Liver (tissue), 9 donors: ENCODE measurements around the gene STRA6. TPM values are rescaled to one million over a fixed set of nuclear protein-coding genes. Genes with fewer than 3 reads are reported as not detected.

Experiments used
- DNase-seq: peaks from one replicate; pipeline ENCODE4 v3.0.0-alpha.2; 2017; ENCODE audit warnings: low spot score
- H3K27ac ChIP-seq, 2 donors: one replicate each; pipeline ENCODE4 v1.7.0; 2013; ENCODE audit warnings: inconsistent platforms in 2 of 2, low read length in 2 of 2, control low read depth in 1 of 2, low read depth in 1 of 2, mild to moderate bottlenecking in 1 of 2
- H3K27me3 ChIP-seq, 4 donors: one replicate each; pipeline versions ENCODE4 v1.6.1 to v1.7.0; 2013; ENCODE audit warnings: low read length in 3 of 4, inconsistent platforms in 1 of 4, mild to moderate bottlenecking in 1 of 4, moderate library complexity in 1 of 4; ENCODE audit not compliant: control insufficient read depth in 4 of 4, insufficient read depth in 4 of 4
- H3K36me3 ChIP-seq, 4 donors: one replicate each; pipeline versions ENCODE4 v1.6.1 to v1.7.0; 2013; ENCODE audit warnings: low read length in 3 of 4, mild to moderate bottlenecking in 3 of 4, low read depth in 1 of 4, moderate library complexity in 1 of 4; ENCODE audit not compliant: control insufficient read depth in 4 of 4, insufficient read depth in 3 of 4
- H3K4me1 ChIP-seq, 4 donors: one replicate each; pipeline versions ENCODE4 v1.6.1 to v1.7.0; 2013; ENCODE audit warnings: low read length in 3 of 4, mild to moderate bottlenecking in 3 of 4, moderate library complexity in 1 of 4; ENCODE audit not compliant: control insufficient read depth in 4 of 4, insufficient read depth in 4 of 4
- H3K4me3 ChIP-seq, 3 donors: one replicate each; pipeline versions ENCODE4 v1.6.1 to v1.7.0; 2013; ENCODE audit warnings: low read length in 3 of 3, control low read depth in 1 of 3, low read depth in 1 of 3, mild to moderate bottlenecking in 1 of 3
- H3K9ac ChIP-seq, 2 donors: one replicate each; pipeline ENCODE4 v1.7.0; 2013; ENCODE audit warnings: low read length in 2 of 2, mild to moderate bottlenecking in 2 of 2, moderate library complexity in 2 of 2, control low read depth in 1 of 2, low read depth in 1 of 2
- H3K9me3 ChIP-seq, 4 donors: one replicate each; pipeline versions ENCODE4 v1.6.1 to v1.7.0; 2013; ENCODE audit warnings: low read length in 3 of 4; ENCODE audit not compliant: control insufficient read depth in 4 of 4
- ATF3 ChIP-seq: IDR thresholded peaks from 2 replicates; pipeline ENCODE4 v1.6.1; 2016; ENCODE audit warnings: antibody characterized with exemption
- CTCF ChIP-seq: fragments of 150-350 bp; IDR thresholded peaks from 2 replicates; pipeline ENCODE4 v1.5.1; 2017; ENCODE audit warnings: improper control_type of control experiment, low read depth, low read length; ENCODE audit not compliant: missing input control
- EGR1 ChIP-seq, 2 donors: IDR thresholded peaks; 2 replicates each; pipeline ENCODE4 v1.6.1; 2016 to 2018; ENCODE audit warnings: antibody characterized with exemption in 2 of 2, low read depth in 2 of 2
- FOXA1 ChIP-seq: IDR thresholded peaks from 2 replicates; pipeline ENCODE4 v1.6.1; 2016; ENCODE audit warnings: antibody characterized with exemption
- FOXA2 ChIP-seq: IDR thresholded peaks from 2 replicates; pipeline ENCODE4 v1.6.1; 2016; ENCODE audit warnings: antibody characterized with exemption
- GABPA ChIP-seq, 2 donors: IDR thresholded peaks in 1 of 2; conservative IDR thresholded peaks in 1 of 2; 2 replicates each; pipeline ENCODE4 v1.6.1; 2016; ENCODE audit warnings: antibody characterized with exemption in 2 of 2, mild to moderate bottlenecking in 1 of 2, moderate library complexity in 1 of 2
- HNF4A ChIP-seq, 2 donors: conservative IDR thresholded peaks; 2 replicates each; pipeline ENCODE4 v1.6.1; 2016; ENCODE audit warnings: antibody characterized with exemption in 2 of 2, mild to moderate bottlenecking in 2 of 2
- HNF4G ChIP-seq: IDR thresholded peaks from 2 replicates; pipeline ENCODE4 v1.6.1; 2016; ENCODE audit warnings: antibody characterized with exemption
- JUND ChIP-seq, 2 donors: IDR thresholded peaks; 2 replicates each; pipeline ENCODE4 v1.6.1; 2016; ENCODE audit warnings: antibody characterized with exemption in 2 of 2
- MAX ChIP-seq: IDR thresholded peaks from 2 replicates; pipeline ENCODE4 v1.6.1; 2016; ENCODE audit warnings: antibody characterized with exemption
- NR2F2 ChIP-seq: IDR thresholded peaks from 2 replicates; pipeline ENCODE4 v1.6.1; 2016; ENCODE audit warnings: antibody characterized with exemption
- RAD21 ChIP-seq, 2 donors: IDR thresholded peaks; 2 replicates each; pipeline ENCODE4 v1.6.1; 2016; ENCODE audit warnings: antibody characterized with exemption in 2 of 2, mild to moderate bottlenecking in 2 of 2
- REST ChIP-seq: IDR thresholded peaks from 2 replicates; pipeline ENCODE4 v1.6.1; 2016; ENCODE audit warnings: antibody characterized with exemption, mild to moderate bottlenecking
- RXRA ChIP-seq, 2 donors: IDR thresholded peaks; 2 replicates each; pipeline ENCODE4 v1.6.1; 2017 to 2018; ENCODE audit warnings: antibody characterized with exemption in 2 of 2, mild to moderate bottlenecking in 1 of 2
- SP1 ChIP-seq: IDR thresholded peaks from 2 replicates; pipeline ENCODE4 v1.6.1; 2018; ENCODE audit warnings: antibody characterized with exemption, mild to moderate bottlenecking
- TAF1 ChIP-seq: conservative IDR thresholded peaks from 2 replicates; pipeline ENCODE4 v1.6.1; 2016; ENCODE audit warnings: antibody characterized with exemption, mild to moderate bottlenecking
- YY1 ChIP-seq: IDR thresholded peaks from 2 replicates; pipeline ENCODE4 v1.6.1; 2016; ENCODE audit warnings: antibody characterized with exemption, mild to moderate bottlenecking
- ZBTB33 ChIP-seq: IDR thresholded peaks from 2 replicates; pipeline ENCODE4 v1.6.1; 2016; ENCODE audit warnings: antibody characterized with exemption
- WGBS: extraction: QIAGEN DNeasy Blood & Tissue Kit; methylation state at CpG from one replicate; pipeline ENCODE4 v1.1.7; 2013; 5-methylcytosine and 5-hydroxymethylcytosine counted together
- polyA plus RNA-seq, 2 donors: library from polyadenylated mRNA; stranded (reverse) in 1 of 2; unstranded in 1 of 2; fragments of 200-250 nt in 1 of 2; fragments of >200 nt in 1 of 2; fragmentation: Nextera tagmentation in 1 of 2; extraction: Ambion mirVana in 1 of 2; gene quantifications; one replicate each; pipeline versions ENCODE4 v1.2.1 to v1.2.3, GENCODE V29; 2013 to 2015
- total RNA-seq, 2 donors: library from RNA; depleted of rRNA; stranded (reverse); fragments of >200 nt; gene quantifications; one replicate each; pipeline ENCODE4 v1.2.3, GENCODE V29; 2014
- donor health status: healthy.
- donor health status: healthy.
- donor health status: healthy.
- donor health status: healthy.
- donor health status: healthy.

Gene STRA6
- total and polyA plus RNA-seq, 4 donors = 3.1 TPM; not detected in 3

- WGBS = 70% methylated on average over 13 of the region's 13 CpGs
- Histone ChIP-seq H3K4me3 (no peak overlapping the region), H3K9me3 (no peaks in the 10 kb centered on the region), H3K4me1 (peaks cover 0 to 4% (median 0%) of the 10 kb centered on the region in 4 donors), H3K9ac (no peak overlapping the region), H3K36me3 (no peaks in the 10 kb centered on the region), H3K27me3 (no peaks in the 10 kb centered on the region), H3K27ac (peak overlapping the region in 1 of 2 donors; percentile 5)
- DNase-seq = no peak
- TF ChIP-seq EGR1 (IDR thresholded peaks at IDR 0.05; ENCODE audit: low read depth in 2 of 2) = no peak
- TF ChIP-seq HNF4A (conservative IDR thresholded peaks at IDR 0.05) = no peak
- TF ChIP-seq ATF3 = no peak
- TF ChIP-seq RXRA (IDR thresholded peaks at IDR 0.05) = no peak
- TF ChIP-seq CTCF = no peak
- peak in 1 of 2 donors; percentile 45 for TF ChIP-seq JUND (IDR thresholded peaks at IDR 0.05)
- TF ChIP-seq MAX = no peak
- TF ChIP-seq NR2F2 = peak; percentile 80
- TF ChIP-seq SP1 = no peak
- TF ChIP-seq HNF4G = no peak
- TF ChIP-seq YY1 = no peak
These were observed 23.3 kb downstream of the STRA6 start for GRCh38 chr15:74179101-74179841.

GRCh38 chr15:74178326-74179100 is 24.1 kb downstream of the STRA6 start:
- no peak for DNase-seq
- Histone ChIP-seq H3K36me3 (no peaks in the 10 kb centered on the region), H3K4me3 (no peak overlapping the region), H3K9me3 (no peaks in the 10 kb centered on the region), H3K27me3 (no peaks in the 10 kb centered on the region), H3K27ac (no peak overlapping the region), H3K9ac (no peak overlapping the region), H3K4me1 (peaks cover 0 to 4% (median 0%) of the 10 kb centered on the region in 4 donors)
- 76% methylated on average over 7 of the region's 7 CpGs for WGBS
- TF ChIP-seq SP1 = no peak
- no peak for TF ChIP-seq CTCF
- no peak for TF ChIP-seq JUND (IDR thresholded peaks at IDR 0.05)
- TF ChIP-seq MAX = no peak
- TF ChIP-seq REST = no peak
- no peak for TF ChIP-seq FOXA2
- no peak for TF ChIP-seq RXRA (IDR thresholded peaks at IDR 0.05)
- TF ChIP-seq ZBTB33 = no peak
- TF ChIP-seq YY1 = no peak
- no peak for TF ChIP-seq RAD21 (IDR thresholded peaks at IDR 0.05)
- no peak for TF ChIP-seq NR2F2
- TF ChIP-seq HNF4G = no peak
- no peak for TF ChIP-seq HNF4A (conservative IDR thresholded peaks at IDR 0.05)
- no peak for TF ChIP-seq GABPA (IDR thresholded peaks at IDR 0.05 in 1 of 2, conservative IDR thresholded peaks at IDR 0.05 in 1 of 2)
- no peak for TF ChIP-seq TAF1
- TF ChIP-seq ATF3 = no peak
- TF ChIP-seq EGR1 (IDR thresholded peaks at IDR 0.05; ENCODE audit: low read depth in 2 of 2) = no peak
- TF ChIP-seq FOXA1 = no peak
